Activated CD8-positive, alpha-beta T cell treated with anti-CD3 and anti-CD28 coated beads for 36 hours (primary cell): ENCODE results near the gene POLR1C. TPM values are rescaled to one million over a fixed set of nuclear protein-coding genes. Genes with fewer than 3 reads are reported as not detected.

ENCODE experiments used
- ATAC-seq: fragments of 200-7000 bp; cut with Tn5 transposase; one replicate; pipeline ENCODE4 v1.10.0; 2021; ENCODE audit warnings: mild to moderate bottlenecking, moderate library complexity
- CTCF ChIA-PET: fragments of 350-600 bp; sonication (Branson Sonifier 250); formaldehyde crosslinking; loops from one replicate; lab custom pipeline; 2021; ENCODE audit warnings: antibody characterized with exemption; lab: Charles Lee
- POLR2A ChIA-PET: fragments of 350-600 bp; sonication (Branson Sonifier 250); formaldehyde crosslinking; loops from one replicate; lab custom pipeline; 2021; ENCODE audit warnings: antibody characterized with exemption; lab: Charles Lee
- DNase-seq: peaks from one replicate; pipeline ENCODE4 v3.0.0-alpha.2; 2020
- H3K27ac Mint-ChIP-seq: one replicate; pipeline ENCODE4 v1.8.0; 2021; ENCODE audit warnings: mild to moderate bottlenecking, mixed read lengths
- H3K27me3 Mint-ChIP-seq: one replicate; pipeline ENCODE4 v1.8.0; 2021; ENCODE audit warnings: mixed read lengths
- H3K36me3 Mint-ChIP-seq: one replicate; pipeline ENCODE4 v1.8.0; 2021; ENCODE audit warnings: low read depth, mixed read lengths
- H3K4me1 Mint-ChIP-seq: one replicate; pipeline ENCODE4 v1.8.0; 2021; ENCODE audit warnings: low read depth, mixed read lengths
- H3K4me3 Mint-ChIP-seq: one replicate; pipeline ENCODE4 v1.8.0; 2021; ENCODE audit warnings: mild to moderate bottlenecking, moderate library complexity, mixed read lengths
- H3K9me3 Mint-ChIP-seq: one replicate; pipeline ENCODE4 v1.8.0; 2021; ENCODE audit warnings: mixed read lengths
- CTCF ChIP-seq: fragments of 200-600 bp; IDR thresholded peaks from one replicate; pipeline ENCODE4 v1.8.0; 2022; ENCODE audit warnings: antibody characterized with exemption, mild to moderate bottlenecking
- intact Hi-C: fragments of 100-400 bp; cut with micrococcal nuclease; formaldehyde crosslinking; loops from one replicate; pipeline ENCODE4 v1.10.0; 2022
- total RNA-seq, 2 experiments: library from RNA; stranded (reverse); gene quantifications; one replicate each; pipeline ENCODE4 v1.2.3, GENCODE V29; 2021

POLR1C gene
- total RNA-seq, 2 experiments from 2014 or later, result 43.1 to 50.5 TPM

GRCh38 chr6:43469947-43470346 lies 46.9 kb upstream of the POLR1C start:
- CTCF ChIA-PET, result no interaction called here
- Mint-ChIP-seq H3K9me3 (no peaks in the 10 kb centered on the region), H3K4me1 (no peaks in the 10 kb centered on the region), H3K36me3 (no peaks in the 10 kb centered on the region), H3K27me3 (peaks cover 17% of the 10 kb centered on the region), H3K4me3 (no peak overlapping the region), H3K27ac (no peak overlapping the region)
- POLR2A ChIA-PET, result interaction anchor here (0.9 to 1.0 kb wide), 2 partner anchors 10 to 16 kb away, joined by 3 read pairs; no protein-coding TSS in a partner anchor
- TF ChIP-seq CTCF, result no peak
- intact Hi-C loops, result no loop called here
- ATAC-seq (no peak), DNase-seq (no peak)

GRCh38 chr6:43471399-43471798 lies 45.5 kb upstream of the POLR1C start:
- H3K4me3 Mint-ChIP-seq, result no peak overlapping the region
- TF ChIP-seq CTCF, result no peak
- H3K27ac Mint-ChIP-seq, result no peak overlapping the region
- no peaks in the 10 kb centered on the region for H3K36me3 Mint-ChIP-seq
- ATAC-seq (no peak), DNase-seq (no peak)
- intact Hi-C loops, result no loop called here
- POLR2A ChIA-PET, result interaction anchor here (0.8 to 0.9 kb wide), 2 partner anchors 11 to 263 kb away, joined by 3 read pairs; no protein-coding TSS in a partner anchor
- H3K27me3 Mint-ChIP-seq, result peaks cover 16% of the 10 kb centered on the region
- CTCF ChIA-PET, result interaction anchor here (0.9 to 3.7 kb wide), 5 partner anchors 12 to 281 kb away, joined by 4 to 17 read pairs (median 4); partner anchors contain the start of gene DLK2
- no peaks in the 10 kb centered on the region for H3K4me1 Mint-ChIP-seq
- no peaks in the 10 kb centered on the region for H3K9me3 Mint-ChIP-seq

GRCh38 chr6:43472515-43472914 lies 44.4 kb upstream of the POLR1C start:
- no peak for DNase-seq
- intact Hi-C loops, result no loop called here
- Mint-ChIP-seq H3K9me3 (no peaks in the 10 kb centered on the region), H3K4me3 (no peak overlapping the region), H3K4me1 (peaks cover 10% of the 10 kb centered on the region), H3K36me3 (peaks cover 2% of the 10 kb centered on the region), H3K27ac (no peak overlapping the region), H3K27me3 (peaks cover 11% of the 10 kb centered on the region)
- no peak for ATAC-seq
- ChIA-PET POLR2A (no interaction called here), CTCF (interaction anchor here (1.3 to 3.7 kb wide), 2 partner anchors 13 to 35 kb away, joined by 4 to 17 read pairs; no protein-coding TSS in a partner anchor)
- no peak for TF ChIP-seq CTCF

- Mint-ChIP-seq H3K4me1 (peaks cover 33% of the 10 kb centered on the region), H3K4me3 (no peak overlapping the region), H3K27me3 (no peaks in the 10 kb centered on the region), H3K9me3 (no peaks in the 10 kb centered on the region), H3K27ac (no peak overlapping the region), H3K36me3 (peaks cover 7% of the 10 kb centered on the region)
- no peak for ATAC-seq
- intact Hi-C loops, result no loop called here
- DNase-seq, result no peak
- CTCF ChIA-PET, result interaction anchor here (4.4 kb wide), 1 partner anchor 31 kb away, joined by 23 read pairs; no protein-coding TSS in a partner anchor
- no peak for TF ChIP-seq CTCF
- POLR2A ChIA-PET, result interaction anchor here (1.5 kb wide), 1 partner anchor 42 kb away, joined by 6 read pairs; the partner anchor contains the start of genes POLR1C and YIPF3
Observed at GRCh38 chr6:43475516-43475915, 41.4 kb upstream of the POLR1C start.

GRCh38 chr6:43476746-43477145 lies 40.1 kb upstream of the POLR1C start:
- H3K4me3 Mint-ChIP-seq, result peak overlapping the region; percentile 94
- H3K36me3 Mint-ChIP-seq, result peaks cover 10% of the 10 kb centered on the region
- H3K9me3 Mint-ChIP-seq, result no peaks in the 10 kb centered on the region
- H3K27ac Mint-ChIP-seq, result peak overlapping the region; percentile 89
- intact Hi-C loops, result no loop called here
- ChIA-PET POLR2A (interaction anchor here (1.0 to 2.0 kb wide), 9 partner anchors 17 to 153 kb away, joined by 3 to 6 read pairs (median 3); partner anchors contain the start of genes ABCC10, POLR1C and YIPF3), CTCF (interaction anchor here (1.1 to 4.4 kb wide), 8 partner anchors 8 to 208 kb away, joined by 3 to 23 read pairs (median 4); partner anchors contain the start of genes DLK2, POLR1C and YIPF3)
- H3K4me1 Mint-ChIP-seq, result peaks cover 43% of the 10 kb centered on the region
- ATAC-seq (no peak), DNase-seq (no peak)
- H3K27me3 Mint-ChIP-seq, result no peaks in the 10 kb centered on the region
- peak; percentile 15 for TF ChIP-seq CTCF
